IPS DF 19.7 (cell line): ENCODE data around the gene PPFIA1.
"Not testable (repeated sequence)": the region's sequence is repeated elsewhere in the genome, so short reads cannot be mapped to it uniquely, and the experiment has no call there.

Experiments used
- DNase-seq: peaks from one replicate; pipeline ENCODE4 v3.0.0-alpha.2; 2013; ENCODE audit warnings: low read depth, low spot score

PPFIA1 gene

GRCh38 chr11:70389201-70389600 is 118.7 kb downstream of the PPFIA1 start:
- DNase-seq: no peak

GRCh38 chr11:70390882-70391281 is 120.4 kb downstream of the PPFIA1 start:
- DNase-seq: not testable (repeated sequence)

- no peak for DNase-seq
These were observed 123.9 kb downstream of the PPFIA1 start for GRCh38 chr11:70394211-70394950.

GRCh38 chr11:70397336-70397982 is 127.0 kb downstream of the PPFIA1 start:
- no peak for DNase-seq

GRCh38 chr11:70397983-70398833 is 127.7 kb downstream of the PPFIA1 start, which contains the start of gene CTTN:
Gene CTTN (plus strand): TSS chr11:70398529. CDS start chr11:70407298, 8,769 bp downstream.
- DNase-seq: no peak

- no peak for DNase-seq
These were observed 128.6 kb downstream of the PPFIA1 start for GRCh38 chr11:70398834-70399680.

GRCh38 chr11:70399681-70400112 is 129.2 kb downstream of the PPFIA1 start:
- no peak for DNase-seq

- DNase-seq: no peak
These were observed 130.2 kb downstream of the PPFIA1 start for GRCh38 chr11:70400643-70401042.

- no peak for DNase-seq
These were observed 131.5 kb downstream of the PPFIA1 start for GRCh38 chr11:70402016-70402415.

GRCh38 chr11:70402685-70403084 is 132.2 kb downstream of the PPFIA1 start:
- no peak for DNase-seq

- no peak for DNase-seq
These were observed 133.8 kb downstream of the PPFIA1 start for GRCh38 chr11:70404244-70404643.

GRCh38 chr11:70405679-70406395 is 135.3 kb downstream of the PPFIA1 start:
- DNase-seq: no peak

GRCh38 chr11:70407121-70407520 is 136.6 kb downstream of the PPFIA1 start:
- no peak for DNase-seq

GRCh38 chr11:70407814-70408213 is 137.3 kb downstream of the PPFIA1 start:
- no peak for DNase-seq

- DNase-seq: not testable (repeated sequence)
These were observed 137.8 kb downstream of the PPFIA1 start for GRCh38 chr11:70408326-70408725.

GRCh38 chr11:70409437-70409836 is 138.9 kb downstream of the PPFIA1 start:
- no peak for DNase-seq

GRCh38 chr11:70409871-70410270 is 139.4 kb downstream of the PPFIA1 start:
- DNase-seq: no peak

- no peak for DNase-seq
These were observed 140.1 kb downstream of the PPFIA1 start for GRCh38 chr11:70410276-70411205.

- DNase-seq: no peak
These were observed 141.4 kb downstream of the PPFIA1 start for GRCh38 chr11:70411713-70412452.
